T follicular helper cell (primary cell): ENCODE results near the gene SLC25A38.

ENCODE experiments used
- DNase-seq: peaks from one replicate; pipeline ENCODE4 v3.0.0-alpha.2; 2020; ENCODE audit warnings: low read depth

The SLC25A38 gene

GRCh38 chr3:39433642-39434041, 50.5 kb downstream of the SLC25A38 start:
- no peak for DNase-seq

- DNase-seq = no peak
Observed at GRCh38 chr3:39434574-39434973, 51.4 kb downstream of the SLC25A38 start.

GRCh38 chr3:39435006-39435748, 52.0 kb downstream of the SLC25A38 start:
- no peak for DNase-seq

- DNase-seq = no peak
Observed at GRCh38 chr3:39438880-39439279, 55.7 kb downstream of the SLC25A38 start.

GRCh38 chr3:39440316-39440715, 57.1 kb downstream of the SLC25A38 start:
- no peak for DNase-seq

GRCh38 chr3:39443530-39443929, 60.4 kb downstream of the SLC25A38 start:
- DNase-seq = no peak

GRCh38 chr3:39445927-39446326, 62.8 kb downstream of the SLC25A38 start:
- DNase-seq = no peak

- no peak for DNase-seq
Observed at GRCh38 chr3:39446444-39446843, 63.3 kb downstream of the SLC25A38 start.
